Activated naive CD4-positive, alpha-beta T cell treated with anti-CD3 and anti-CD28 coated beads, Interleukin-2, amount 50 U/mL, for 24 hours (primary cell): ENCODE measurements around the gene TMPRSS13.

ENCODE experiments used
- H3K27ac Mint-ChIP-seq: one replicate; pipeline ENCODE4 v1.8.0; 2021; ENCODE audit warnings: mild to moderate bottlenecking, mixed read lengths
- H3K27me3 Mint-ChIP-seq: one replicate; pipeline ENCODE4 v1.8.0; 2021; ENCODE audit warnings: mixed read lengths
- H3K36me3 Mint-ChIP-seq: one replicate; pipeline ENCODE4 v1.8.0; 2021; ENCODE audit warnings: mixed read lengths
- H3K4me1 Mint-ChIP-seq: one replicate; pipeline ENCODE4 v1.8.0; 2021; ENCODE audit warnings: mixed read lengths
- H3K4me3 Mint-ChIP-seq: one replicate; pipeline ENCODE4 v1.8.0; 2021; ENCODE audit warnings: mild to moderate bottlenecking, mixed read lengths
- H3K9me3 Mint-ChIP-seq: one replicate; pipeline ENCODE4 v1.8.0; 2021; ENCODE audit warnings: mixed read lengths

Gene TMPRSS13

GRCh38 chr11:117912497-117912896 lies 16.7 kb downstream of the TMPRSS13 start:
- H3K27me3 Mint-ChIP-seq: no peaks in the 10 kb centered on the region
- H3K36me3 Mint-ChIP-seq: no peaks in the 10 kb centered on the region
- no peak overlapping the region for H3K4me3 Mint-ChIP-seq
- H3K4me1 Mint-ChIP-seq: peaks cover 5% of the 10 kb centered on the region
- no peak overlapping the region for H3K27ac Mint-ChIP-seq
- H3K9me3 Mint-ChIP-seq: no peaks in the 10 kb centered on the region

- Mint-ChIP-seq H3K4me3 (no peak overlapping the region), H3K27ac (no peak overlapping the region), H3K27me3 (no peaks in the 10 kb centered on the region), H3K36me3 (no peaks in the 10 kb centered on the region), H3K9me3 (no peaks in the 10 kb centered on the region), H3K4me1 (peaks cover 8% of the 10 kb centered on the region)
Observed at GRCh38 chr11:117911694-117912093, 17.5 kb downstream of the TMPRSS13 start.

- no peak overlapping the region for H3K27ac Mint-ChIP-seq
- no peaks in the 10 kb centered on the region for H3K27me3 Mint-ChIP-seq
- H3K4me1 Mint-ChIP-seq: peaks cover 8% of the 10 kb centered on the region
- H3K9me3 Mint-ChIP-seq: no peaks in the 10 kb centered on the region
- no peak overlapping the region for H3K4me3 Mint-ChIP-seq
- no peaks in the 10 kb centered on the region for H3K36me3 Mint-ChIP-seq
Observed at GRCh38 chr11:117910941-117911655, 18.1 kb downstream of the TMPRSS13 start.

- Mint-ChIP-seq H3K36me3 (no peaks in the 10 kb centered on the region), H3K4me1 (peaks cover 8% of the 10 kb centered on the region), H3K27ac (no peak overlapping the region), H3K27me3 (no peaks in the 10 kb centered on the region), H3K4me3 (no peak overlapping the region), H3K9me3 (no peaks in the 10 kb centered on the region)
Observed at GRCh38 chr11:117910525-117910924, 18.7 kb downstream of the TMPRSS13 start.

GRCh38 chr11:117909611-117910382 lies 19.4 kb downstream of the TMPRSS13 start:
- H3K27me3 Mint-ChIP-seq: no peaks in the 10 kb centered on the region
- no peak overlapping the region for H3K4me3 Mint-ChIP-seq
- H3K27ac Mint-ChIP-seq: no peak overlapping the region
- H3K9me3 Mint-ChIP-seq: no peaks in the 10 kb centered on the region
- peaks cover 8% of the 10 kb centered on the region for H3K4me1 Mint-ChIP-seq
- H3K36me3 Mint-ChIP-seq: no peaks in the 10 kb centered on the region

DNA sequence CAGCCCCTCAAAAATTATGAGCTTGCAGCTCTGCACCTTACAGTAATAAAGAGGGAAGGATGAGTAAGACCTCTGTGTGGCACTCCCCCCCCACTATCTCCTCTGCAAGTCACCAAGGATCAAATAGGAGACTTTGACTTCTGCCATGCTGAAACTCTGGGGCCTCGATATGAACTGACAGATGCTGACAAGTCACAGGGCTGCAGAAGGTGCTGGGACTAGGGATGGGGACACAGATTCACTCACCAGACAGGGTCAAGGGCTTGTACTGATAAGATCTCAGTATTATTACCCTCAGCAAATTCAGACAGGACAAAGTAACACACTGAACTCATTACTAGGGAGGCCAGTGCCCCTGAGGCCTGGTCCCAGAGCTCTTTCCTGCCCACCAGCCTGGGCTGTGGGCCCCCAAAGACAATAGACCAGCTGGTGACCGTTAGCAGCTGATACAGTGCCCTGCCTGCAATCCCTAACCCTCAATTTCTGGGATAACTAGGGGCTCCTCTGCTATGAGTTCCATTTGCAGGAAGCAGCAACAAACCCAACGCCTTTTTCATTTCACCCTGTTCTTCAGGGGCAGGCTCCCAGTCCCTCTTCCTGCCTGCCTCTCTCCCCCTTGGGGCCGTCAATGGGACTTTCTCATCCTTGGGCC lies 20.1 kb downstream of the TMPRSS13 start:
- H3K36me3 Mint-ChIP-seq: no peaks in the 10 kb centered on the region
- no peak overlapping the region for H3K27ac Mint-ChIP-seq
- peaks cover 8% of the 10 kb centered on the region for H3K4me1 Mint-ChIP-seq
- no peaks in the 10 kb centered on the region for H3K9me3 Mint-ChIP-seq
- H3K27me3 Mint-ChIP-seq: no peaks in the 10 kb centered on the region
- H3K4me3 Mint-ChIP-seq: no peak overlapping the region

DNA sequence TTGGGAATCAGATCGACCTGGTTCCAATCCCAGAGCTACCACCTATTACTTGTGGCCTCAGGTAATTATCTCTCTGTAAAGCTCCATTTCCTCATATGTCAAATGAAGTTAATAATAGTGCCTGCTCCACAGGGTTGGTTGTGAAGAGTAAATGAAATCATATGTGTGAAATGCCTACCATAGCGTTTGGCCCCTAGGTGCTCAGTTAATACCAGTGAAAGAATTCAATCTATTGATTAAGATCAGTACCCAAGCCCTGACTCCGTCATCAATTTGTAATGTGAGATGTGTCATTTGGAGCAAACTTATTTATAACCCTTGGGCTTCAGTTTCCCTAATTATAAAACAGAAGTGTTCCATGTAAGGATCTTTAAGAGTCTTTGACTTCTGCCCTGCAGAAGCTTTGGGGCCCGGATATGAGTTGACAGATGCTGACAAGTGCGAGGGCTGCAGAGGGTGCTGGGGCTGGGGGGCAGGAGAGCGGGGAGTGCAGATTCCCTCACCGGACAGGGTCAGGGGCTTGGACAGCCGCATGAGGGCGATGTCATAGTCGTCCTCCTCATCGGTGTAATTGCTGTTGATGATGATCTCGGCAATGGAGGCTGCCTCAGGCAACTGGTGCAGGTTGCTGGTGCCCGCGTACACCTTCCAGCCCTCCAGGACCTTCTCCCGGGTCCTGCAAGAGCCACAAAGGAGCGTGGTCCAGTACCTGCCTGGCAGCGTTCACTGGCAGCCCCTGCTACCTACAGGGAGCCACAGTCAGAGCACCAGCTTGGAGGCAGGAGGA lies 20.9 kb downstream of the TMPRSS13 start:
- Mint-ChIP-seq H3K9me3 (no peaks in the 10 kb centered on the region), H3K27me3 (no peaks in the 10 kb centered on the region), H3K27ac (no peak overlapping the region), H3K36me3 (no peaks in the 10 kb centered on the region), H3K4me3 (no peak overlapping the region), H3K4me1 (peaks cover 8% of the 10 kb centered on the region)

DNA sequence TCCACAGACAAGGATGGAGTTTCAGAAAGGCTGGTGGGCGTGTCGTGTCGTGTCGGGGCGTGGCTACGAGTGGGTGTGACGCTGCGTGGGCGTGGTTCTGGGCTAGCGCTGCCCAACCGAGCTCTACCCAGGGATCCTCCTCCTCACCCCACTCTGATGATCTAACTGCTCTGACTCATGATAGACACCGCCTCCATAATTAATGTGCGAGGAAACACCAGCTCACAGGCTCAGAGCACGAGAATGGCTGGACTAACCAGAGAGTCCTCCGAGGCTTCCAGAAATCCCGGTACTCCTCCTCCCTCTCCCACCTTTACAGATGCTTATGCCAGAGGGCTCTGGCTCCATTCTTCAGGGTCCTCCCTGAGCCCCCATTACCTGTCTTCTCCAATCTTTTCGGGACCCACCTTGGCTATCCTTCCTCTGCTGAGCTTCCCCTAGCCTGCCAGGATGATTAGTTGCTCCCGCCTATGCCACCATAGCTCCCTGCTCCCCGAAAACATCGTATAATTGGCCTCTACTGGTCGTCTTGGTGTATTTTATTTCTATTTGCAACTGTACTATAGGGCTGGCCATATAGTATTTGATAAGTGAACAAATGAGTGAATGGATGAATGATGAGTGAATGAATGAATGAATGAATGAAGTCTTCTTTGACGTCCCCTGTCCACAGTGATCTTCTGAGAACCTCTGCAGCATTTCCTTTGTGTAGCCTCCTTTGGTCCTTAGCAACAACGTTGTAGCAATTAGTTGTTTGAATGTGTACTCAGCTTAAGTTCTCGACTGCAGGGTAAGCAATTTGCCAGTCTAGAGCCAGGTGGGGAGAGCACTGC lies 21.7 kb downstream of the TMPRSS13 start:
- H3K4me1 Mint-ChIP-seq: peaks cover 8% of the 10 kb centered on the region
- no peaks in the 10 kb centered on the region for H3K9me3 Mint-ChIP-seq
- no peaks in the 10 kb centered on the region for H3K27me3 Mint-ChIP-seq
- no peaks in the 10 kb centered on the region for H3K36me3 Mint-ChIP-seq
- no peak overlapping the region for H3K27ac Mint-ChIP-seq
- no peak overlapping the region for H3K4me3 Mint-ChIP-seq

- Mint-ChIP-seq H3K36me3 (no peaks in the 10 kb centered on the region), H3K27ac (no peak overlapping the region), H3K4me1 (peaks cover 8% of the 10 kb centered on the region)
Observed at GRCh38 chr11:117906710-117907109, 22.5 kb downstream of the TMPRSS13 start.

DNA sequence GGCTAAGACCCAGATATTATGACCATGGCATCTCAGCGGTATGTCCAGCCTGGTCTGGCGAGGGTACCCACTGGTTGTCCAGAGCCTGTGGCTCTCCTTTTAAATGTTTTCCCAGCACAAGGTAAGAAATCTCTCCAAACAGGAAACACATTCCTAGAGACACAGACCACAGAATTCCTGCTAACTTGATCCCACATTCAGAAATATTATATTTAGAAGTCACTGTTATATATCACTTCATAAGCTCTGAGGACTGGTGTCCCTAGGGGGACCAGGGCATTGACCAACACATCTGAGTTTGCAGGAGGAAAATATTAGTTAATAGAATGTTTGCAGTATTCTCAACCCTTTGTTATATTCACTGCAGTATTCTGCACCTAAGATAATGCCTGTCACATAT lies 23.1 kb downstream of the TMPRSS13 start:
- H3K27me3 Mint-ChIP-seq: no peaks in the 10 kb centered on the region

More at GRCh38 chr11:117906710-117907109, 22.5 kb downstream of the TMPRSS13 start:
- H3K9me3 Mint-ChIP-seq: no peaks in the 10 kb centered on the region
- H3K27me3 Mint-ChIP-seq: no peaks in the 10 kb centered on the region
- no peak overlapping the region for H3K4me3 Mint-ChIP-seq

DNA sequence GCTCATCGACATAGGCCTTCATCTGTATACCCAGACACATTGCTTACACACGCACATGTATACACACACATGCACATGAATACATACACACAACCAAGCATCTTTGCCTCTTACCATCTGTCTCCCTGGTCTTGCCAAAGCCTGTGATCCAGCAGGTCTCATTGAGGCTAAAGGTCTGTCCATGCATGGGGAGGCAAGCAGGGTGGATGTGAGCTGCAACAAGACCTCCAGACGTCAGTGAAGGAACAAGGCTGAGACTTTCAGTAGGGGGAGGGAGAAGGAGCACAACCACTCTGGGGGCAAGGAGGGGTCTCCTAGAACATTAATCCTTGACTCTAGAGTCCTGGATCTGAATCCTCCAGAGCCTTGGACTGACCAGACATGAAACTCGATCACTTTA lies 23.7 kb downstream of the TMPRSS13 start:
- H3K27me3 Mint-ChIP-seq: no peaks in the 10 kb centered on the region
- H3K4me1 Mint-ChIP-seq: peaks cover 8% of the 10 kb centered on the region
- no peaks in the 10 kb centered on the region for H3K9me3 Mint-ChIP-seq
- H3K4me3 Mint-ChIP-seq: no peak overlapping the region
- H3K36me3 Mint-ChIP-seq: no peaks in the 10 kb centered on the region
- H3K27ac Mint-ChIP-seq: no peak overlapping the region

More for the DNA sequence above, 23.1 kb downstream of the TMPRSS13 start:
- no peak overlapping the region for H3K4me3 Mint-ChIP-seq
- H3K36me3 Mint-ChIP-seq: no peaks in the 10 kb centered on the region
- H3K4me1 Mint-ChIP-seq: peaks cover 8% of the 10 kb centered on the region
- no peak overlapping the region for H3K27ac Mint-ChIP-seq
- no peaks in the 10 kb centered on the region for H3K9me3 Mint-ChIP-seq

DNA sequence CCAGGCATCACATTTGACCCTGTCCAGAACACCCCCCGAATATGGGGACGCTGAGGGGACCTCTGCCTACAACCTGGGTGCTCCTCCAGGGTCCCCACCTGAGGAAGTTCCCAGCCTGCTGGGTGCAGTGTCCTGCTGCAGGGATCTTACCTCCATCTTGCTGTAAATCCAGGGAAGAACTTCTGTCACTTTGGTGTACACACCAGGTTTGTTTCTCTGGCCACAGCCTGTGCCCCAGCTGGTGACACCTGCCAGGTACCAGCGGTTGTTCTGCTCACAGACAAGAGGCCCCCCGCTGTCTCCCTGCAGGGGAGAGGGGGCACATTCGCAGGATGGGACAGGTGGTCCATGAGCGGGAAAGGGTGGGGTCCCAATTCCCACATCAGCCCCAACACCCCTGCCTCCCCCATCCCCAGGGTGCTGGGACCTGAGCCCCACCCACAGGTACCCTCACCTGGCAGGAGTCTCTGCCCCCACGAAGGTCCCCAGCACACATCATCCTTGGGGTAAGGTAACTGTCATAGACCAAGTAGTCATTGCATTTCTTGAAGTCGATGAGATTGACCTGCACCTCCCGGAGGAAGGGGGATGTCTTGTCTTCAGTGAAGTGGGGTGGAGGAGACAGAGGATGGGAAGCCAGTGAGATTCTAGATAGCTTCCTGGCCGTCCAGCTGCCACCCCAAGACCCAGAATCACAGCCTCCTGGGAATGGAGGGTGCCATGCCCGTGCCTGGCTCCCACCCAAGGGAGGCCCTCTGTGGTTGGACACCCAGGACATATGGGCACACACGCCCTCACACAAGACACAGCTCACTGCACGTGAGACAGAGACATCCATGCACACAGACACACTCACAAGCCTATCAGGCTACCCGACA lies 25.5 kb downstream of the TMPRSS13 start:
- no peaks in the 10 kb centered on the region for H3K36me3 Mint-ChIP-seq
- H3K9me3 Mint-ChIP-seq: no peaks in the 10 kb centered on the region
- no peak overlapping the region for H3K4me3 Mint-ChIP-seq
- no peaks in the 10 kb centered on the region for H3K27me3 Mint-ChIP-seq
- H3K4me1 Mint-ChIP-seq: peaks cover 8% of the 10 kb centered on the region
- no peak overlapping the region for H3K27ac Mint-ChIP-seq

DNA sequence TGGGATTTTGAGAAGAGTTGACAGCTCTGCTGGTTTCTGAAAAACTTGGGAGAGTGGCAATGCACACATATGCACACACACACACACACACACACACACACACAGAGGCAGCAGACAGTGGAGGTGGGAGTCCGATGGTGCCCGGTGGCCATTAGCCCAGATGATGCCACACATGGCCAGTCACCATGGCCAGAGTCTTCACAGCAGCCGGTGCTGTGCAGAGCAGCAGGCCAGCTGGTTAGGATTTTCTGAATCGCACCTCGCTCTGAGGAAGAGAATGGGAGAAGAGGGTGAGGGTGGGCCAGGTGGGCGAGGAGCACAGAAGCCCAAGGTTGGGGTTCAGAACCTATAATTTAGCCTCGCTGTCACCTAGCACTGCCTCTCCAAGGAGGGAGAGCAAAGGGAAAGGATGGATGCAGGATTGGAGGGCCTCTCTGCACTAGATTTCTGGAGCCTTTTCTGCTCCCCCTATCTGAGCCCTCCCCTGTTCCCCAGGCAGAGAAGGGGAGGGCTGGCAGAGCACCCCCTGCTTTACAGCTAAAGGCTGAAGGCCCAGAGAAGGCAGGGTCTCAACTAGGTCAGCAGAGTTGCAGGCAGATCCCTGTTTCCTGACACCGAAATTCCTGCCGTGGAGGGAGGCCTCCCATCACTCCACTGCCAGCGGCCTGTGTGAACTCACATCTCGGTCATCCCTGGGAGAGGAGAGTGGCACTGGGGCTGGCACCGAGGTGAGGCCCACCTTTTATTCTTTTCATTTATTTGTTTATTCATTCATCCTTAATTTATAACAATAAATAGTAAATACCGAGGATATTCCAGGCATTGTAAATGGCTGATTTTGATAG lies 27.0 kb downstream of the TMPRSS13 start:
- H3K27ac Mint-ChIP-seq: no peak overlapping the region

More for the DNA sequence above, 27.0 kb downstream of the TMPRSS13 start:
- Mint-ChIP-seq H3K4me3 (no peak overlapping the region), H3K27me3 (no peaks in the 10 kb centered on the region), H3K9me3 (no peaks in the 10 kb centered on the region), H3K36me3 (no peaks in the 10 kb centered on the region), H3K4me1 (peaks cover under 1% of the 10 kb centered on the region)
